SU-DHL-6 (cell line): Measurements from ENCODE around the gene ST14.

Source experiments
- H2AFZ ChIP-seq: fragments of 200-600 bp; sonication (generic); 2 replicates; pipeline ENCODE4 v1.6.1; 2014; ENCODE audit warnings: low read depth, mild to moderate bottlenecking, moderate library complexity, mixed read lengths, antibody characterized with exemption, low read length; ENCODE audit not compliant: severe bottlenecking
- H3F3A ChIP-seq: fragments of 200-600 bp; shearing (Covaris generic); 2 replicates; pipeline ENCODE4 v1.6.0; 2016; ENCODE audit warnings: antibody characterized with exemption, mild to moderate bottlenecking; ENCODE audit not compliant: insufficient read depth
- H3K27ac ChIP-seq: fragments of 200-600 bp; sonication (generic); 2 replicates; pipeline ENCODE4 v1.5.1; 2016; ENCODE audit warnings: low read depth, mild to moderate bottlenecking, low read length, moderate library complexity, mixed read lengths
- H3K27me3 ChIP-seq: fragments of 200-600 bp; sonication (generic), shearing (Covaris generic); 2 replicates; pipeline ENCODE4 v1.6.0; 2014; ENCODE audit warnings: mild to moderate bottlenecking, low read length
- H3K36me3 ChIP-seq: fragments of 200-600 bp; sonication (generic); 2 replicates; pipeline ENCODE4 v1.6.1; 2014; ENCODE audit warnings: mild to moderate bottlenecking, low read length, mixed read lengths
- H3K4me2 ChIP-seq: fragments of 300-600, 200-600 bp; shearing (Covaris generic), sonication (generic); 2 replicates; pipeline ENCODE4 v1.6.0; 2014; ENCODE audit warnings: low read length, low read depth, mild to moderate bottlenecking; ENCODE audit not compliant: poor library complexity, severe bottlenecking
- H3K4me3 ChIP-seq: fragments of 200-600 bp; sonication (generic); 2 replicates; pipeline ENCODE4 v1.5.1; 2014; ENCODE audit warnings: antibody characterized with exemption, low read length, mild to moderate bottlenecking, mixed read lengths; ENCODE audit not compliant: insufficient read depth, poor library complexity, severe bottlenecking
- H3K79me2 ChIP-seq: fragments of 200-600 bp; sonication (generic); 2 replicates; pipeline ENCODE4 v1.6.1; 2014; ENCODE audit warnings: mild to moderate bottlenecking, low read length, moderate library complexity; ENCODE audit not compliant: insufficient read depth
- H3K9ac ChIP-seq: fragments of 200-600 bp; sonication (generic); 2 replicates; pipeline ENCODE4 v1.7.0; 2014; ENCODE audit warnings: mild to moderate bottlenecking, low read length
- H3K9me2 ChIP-seq: fragments of 200-600 bp; sonication (generic); replicated peaks from 2 replicates; pipeline ENCODE4 v1.6.1; 2014; ENCODE audit warnings: low read length; ENCODE audit not compliant: insufficient read depth
- H3K9me3 ChIP-seq: fragments of 200-600 bp; sonication (generic); 2 replicates; pipeline ENCODE4 v1.6.1; 2014; ENCODE audit warnings: low read length, mixed read lengths; ENCODE audit not compliant: insufficient read depth
- H4K20me1 ChIP-seq: fragments of 200-600 bp; sonication (generic); 2 replicates; pipeline ENCODE4 v1.6.1; 2014; ENCODE audit warnings: low read depth, mild to moderate bottlenecking, antibody characterized with exemption, low read length, moderate library complexity, mixed read lengths
- CTCF ChIP-seq: fragments of 200-600 bp; sonication (generic); IDR thresholded peaks from one replicate; pipeline ENCODE4 v1.5.1; 2017; ENCODE audit warnings: antibody characterized with exemption, mild to moderate bottlenecking, low read length, moderate library complexity; ENCODE audit not compliant: insufficient read depth, poor library complexity, severe bottlenecking
- EZH2phosphoT487 ChIP-seq: fragments of 200-600 bp; sonication (generic), shearing (Covaris generic); conservative IDR thresholded peaks from 2 replicates; pipeline ENCODE4 v1.6.1; 2018; ENCODE audit warnings: mild to moderate bottlenecking, antibody characterized with exemption, low read length, moderate library complexity, mixed read lengths

Gene ST14

GRCh38 chr11:130127509-130127908 is 32.1 kb upstream of the ST14 start:
- H3K9me3 ChIP-seq, result no peaks in the 10 kb centered on the region
- no peaks in the 10 kb centered on the region for H3K27me3 ChIP-seq
- no peak overlapping the region for H3K4me2 ChIP-seq
- peaks cover 14% of the 10 kb centered on the region; the same call in 1 of the 2 replicates for H3F3A ChIP-seq
- H3K79me2 ChIP-seq, result peaks cover 8% of the 10 kb centered on the region
- no peak overlapping the region for H3K27ac ChIP-seq
- H2AFZ ChIP-seq, result no peak overlapping the region
- no peak overlapping the region for H3K4me3 ChIP-seq
- no peaks in the 10 kb centered on the region for H4K20me1 ChIP-seq
- H3K36me3 ChIP-seq, result peaks cover 11% of the 10 kb centered on the region; the same call in 1 of the 2 replicates
- TF ChIP-seq CTCF, result no peak
- no peak for TF ChIP-seq EZH2phosphoT487
- no peaks in the 10 kb centered on the region for H3K9me2 ChIP-seq
- no peak overlapping the region for H3K9ac ChIP-seq

GRCh38 chr11:130128626-130129025 is 31.0 kb upstream of the ST14 start:
- H3K36me3 ChIP-seq, result peaks cover 9% of the 10 kb centered on the region; the same call in 1 of the 2 replicates
- no peaks in the 10 kb centered on the region for H3K27me3 ChIP-seq
- H2AFZ ChIP-seq, result no peak overlapping the region
- no peaks in the 10 kb centered on the region for H3K9me3 ChIP-seq
- H4K20me1 ChIP-seq, result no peaks in the 10 kb centered on the region
- peaks cover 14% of the 10 kb centered on the region for H3K79me2 ChIP-seq
- TF ChIP-seq CTCF, result no peak
- peaks cover 14% of the 10 kb centered on the region; the same call in 1 of the 2 replicates for H3F3A ChIP-seq
- H3K4me3 ChIP-seq, result no peak overlapping the region
- no peak overlapping the region for H3K27ac ChIP-seq
- H3K9ac ChIP-seq, result no peak overlapping the region
- H3K9me2 ChIP-seq, result no peaks in the 10 kb centered on the region
- H3K4me2 ChIP-seq, result no peak overlapping the region

GRCh38 chr11:130129922-130130321 is 29.7 kb upstream of the ST14 start:
- Histone ChIP-seq H3K27me3 (no peaks in the 10 kb centered on the region), H3K9me3 (no peaks in the 10 kb centered on the region), H2AFZ (no peak overlapping the region), H3F3A (peaks cover 14% of the 10 kb centered on the region; the same call in 1 of the 2 replicates), H3K36me3 (peaks cover 9% of the 10 kb centered on the region; the same call in 1 of the 2 replicates), H3K79me2 (peaks cover 24% of the 10 kb centered on the region), H3K9ac (no peak overlapping the region), H3K9me2 (no peaks in the 10 kb centered on the region), H3K4me2 (no peak overlapping the region), H3K4me3 (no peak overlapping the region), H3K27ac (no peak overlapping the region), H4K20me1 (no peaks in the 10 kb centered on the region)
- no peak for TF ChIP-seq CTCF
- no peak for TF ChIP-seq EZH2phosphoT487
